ENCODE measurements around the gene IL15.

Gene IL15

GRCh38 chr4:141643557-141643956, 7.2 kb downstream of the IL15 start:
- H3K4me3 ChIP-seq (ENCODE audit: low read length) = no peak overlapping the region
- no peak for DNase-seq (ENCODE audit: low read depth, low spot score)

DNA sequence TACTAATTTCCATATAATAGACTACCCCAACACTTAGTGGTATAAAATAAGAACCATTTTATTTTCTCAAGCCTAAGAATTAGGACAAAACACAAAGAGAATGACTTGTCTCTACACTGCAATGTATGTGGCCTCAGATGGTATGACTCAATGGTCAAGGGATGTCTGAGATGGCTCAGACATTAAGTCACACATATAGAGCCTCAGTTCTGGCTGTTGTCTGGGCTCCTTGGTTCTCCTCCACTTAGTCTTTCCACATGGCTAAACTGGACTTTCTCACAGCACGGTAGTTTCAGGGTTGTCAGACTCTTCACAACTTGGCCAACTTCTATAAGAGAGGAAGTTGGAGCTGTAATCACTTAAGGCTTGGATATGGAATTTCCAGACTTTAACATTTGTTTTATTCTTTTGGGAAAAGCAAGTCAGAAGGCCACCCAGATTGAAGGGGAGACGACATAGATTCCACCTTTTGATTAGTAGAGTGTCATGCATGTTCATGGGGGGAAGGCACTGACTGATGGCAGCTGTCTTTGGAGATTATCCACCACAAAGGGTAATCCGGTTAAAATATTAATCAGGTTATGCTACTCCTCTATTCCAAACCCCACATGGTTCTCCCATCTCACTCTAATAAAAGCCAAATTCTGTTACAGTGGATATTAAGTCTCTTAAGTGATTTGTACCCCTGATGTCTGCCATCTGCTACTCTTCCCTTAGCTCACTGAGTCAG, 9.4 kb downstream of the IL15 start:
- no peak overlapping the region for H3K4me3 ChIP-seq (ENCODE audit: low read length)
- no peak for DNase-seq (ENCODE audit: low read depth, low spot score)

GRCh38 chr4:141646969-141647368, 10.6 kb downstream of the IL15 start:
- no peak overlapping the region for H3K4me3 ChIP-seq (ENCODE audit: low read length)
- DNase-seq (ENCODE audit: low read depth, low spot score) = no peak

GRCh38 chr4:141647966-141648365, 11.6 kb downstream of the IL15 start:
- DNase-seq (ENCODE audit: low read depth, low spot score) = no peak
- H3K4me3 ChIP-seq (ENCODE audit: low read length) = no peak overlapping the region

DNA sequence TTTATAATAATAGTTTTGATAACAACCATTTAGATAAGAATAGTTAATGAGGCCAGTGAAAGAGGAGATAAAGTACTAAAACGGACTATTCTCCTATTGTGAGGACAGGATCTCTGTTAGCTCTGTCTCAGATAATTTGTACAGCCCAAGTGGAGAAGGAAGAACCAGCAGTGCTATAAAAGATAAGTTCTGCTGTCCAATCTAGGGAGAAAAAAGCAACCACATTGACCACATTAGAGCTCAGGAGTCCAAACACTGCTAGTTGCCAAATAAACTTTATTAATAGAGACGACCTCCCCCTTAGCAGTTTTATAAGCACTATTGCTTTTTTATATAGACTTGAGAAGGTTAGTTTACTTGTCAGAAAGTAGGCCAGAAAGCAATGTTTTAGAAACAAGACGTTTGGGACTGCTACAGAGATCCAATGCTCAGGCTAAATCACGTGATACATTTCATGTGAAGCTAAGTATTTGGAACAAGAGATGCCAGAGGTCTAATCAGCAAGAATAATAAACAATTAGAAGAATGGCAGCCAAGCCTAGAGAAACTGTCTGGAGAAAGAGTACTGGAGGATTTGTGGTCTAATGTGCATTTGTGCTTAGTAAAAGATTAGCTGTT, 15.9 kb downstream of the IL15 start:
- H3K4me3 ChIP-seq (ENCODE audit: low read length) = no peak overlapping the region
- DNase-seq (ENCODE audit: low read depth, low spot score) = no peak

DNA sequence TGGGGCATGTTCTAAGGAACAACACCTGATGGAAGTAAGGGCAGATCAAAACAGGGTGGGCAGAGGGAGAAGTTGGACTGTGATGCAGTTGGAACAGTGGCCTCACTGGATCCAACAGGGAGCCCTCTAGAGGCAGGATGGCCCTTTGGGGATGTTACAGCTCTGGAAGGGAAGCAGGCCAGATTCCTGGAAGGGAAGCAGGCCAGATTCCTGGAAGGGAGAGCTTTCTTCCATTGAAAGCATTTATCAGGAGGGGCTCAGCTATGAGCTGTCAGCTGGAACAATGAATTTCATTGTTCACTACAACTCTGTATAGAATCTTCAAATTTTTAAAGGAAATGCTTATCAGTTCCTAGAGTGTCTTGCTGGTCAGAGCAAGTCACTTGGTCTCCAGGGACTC, 17.7 kb downstream of the IL15 start:
- no peak overlapping the region for H3K4me3 ChIP-seq (ENCODE audit: low read length)
- no peak for DNase-seq (ENCODE audit: low read depth, low spot score)

- DNase-seq (ENCODE audit: low read depth, low spot score) = no peak
- H3K4me3 ChIP-seq (ENCODE audit: low read length) = no peak overlapping the region
These were observed 19.6 kb downstream of the IL15 start for GRCh38 chr4:141656031-141656430.

DNA sequence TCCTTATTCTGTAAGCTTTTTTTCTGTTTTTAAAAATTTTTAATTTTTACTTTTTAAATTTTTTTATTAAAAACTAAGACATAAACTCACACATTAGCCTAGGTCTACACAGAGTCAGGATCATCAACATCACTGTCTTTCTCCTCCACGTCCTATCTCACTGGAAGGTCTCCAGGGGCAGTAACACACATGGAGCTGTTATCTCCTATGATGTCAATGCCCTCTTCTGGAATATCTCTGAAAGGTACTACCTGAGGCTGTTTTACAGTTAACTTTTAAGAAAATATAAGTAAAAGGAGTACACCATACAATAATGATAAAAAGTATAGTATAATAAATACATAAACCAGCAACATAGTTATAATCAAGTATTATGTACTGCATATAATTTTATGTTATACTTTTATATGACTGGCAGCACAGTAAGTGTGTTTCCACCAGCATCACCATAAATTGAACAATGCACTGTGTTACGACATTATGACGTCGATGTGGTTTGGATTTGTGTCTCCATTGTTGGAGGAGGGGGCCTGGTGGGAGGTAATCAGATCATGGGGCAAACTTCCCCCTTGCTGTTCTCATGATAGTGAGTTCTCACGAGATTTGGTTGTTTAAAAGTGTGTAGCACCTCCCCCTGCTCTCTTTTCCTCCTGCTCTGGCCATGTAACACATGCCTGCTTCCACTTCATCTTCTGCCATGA, 21.3 kb downstream of the IL15 start:
- H3K4me3 ChIP-seq (ENCODE audit: low read length) = no peak overlapping the region
- DNase-seq (ENCODE audit: low read depth, low spot score) = no peak

- no peak overlapping the region for H3K4me3 ChIP-seq (ENCODE audit: low read length)
These were observed 21.9 kb downstream of the IL15 start for GRCh38 chr4:141658309-141658708.

DNA sequence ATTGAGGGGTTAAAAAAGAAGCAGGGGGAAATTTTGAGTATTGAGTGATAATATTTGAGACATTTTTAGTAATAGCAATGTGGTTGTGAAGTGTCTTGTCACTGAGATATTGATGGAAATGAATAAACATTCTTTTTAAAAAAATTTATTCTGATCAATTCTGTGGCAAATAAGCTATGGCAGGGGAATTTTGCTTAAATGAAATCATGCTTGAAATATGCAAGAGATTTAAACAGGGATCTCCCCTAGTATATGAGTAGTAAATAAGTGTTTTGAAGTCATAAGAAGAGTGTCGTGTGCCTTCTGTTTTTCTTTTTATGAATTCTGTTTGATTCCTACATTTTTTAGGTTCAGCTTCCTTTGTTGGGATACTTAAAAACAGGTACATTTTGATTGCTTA, 23.2 kb downstream of the IL15 start:
- no peak overlapping the region for H3K4me3 ChIP-seq (ENCODE audit: low read length)
- no peak for DNase-seq (ENCODE audit: low read depth, low spot score)

More at GRCh38 chr4:141658309-141658708, 21.9 kb downstream of the IL15 start:
- no peak for DNase-seq (ENCODE audit: low read depth, low spot score)

DNA sequence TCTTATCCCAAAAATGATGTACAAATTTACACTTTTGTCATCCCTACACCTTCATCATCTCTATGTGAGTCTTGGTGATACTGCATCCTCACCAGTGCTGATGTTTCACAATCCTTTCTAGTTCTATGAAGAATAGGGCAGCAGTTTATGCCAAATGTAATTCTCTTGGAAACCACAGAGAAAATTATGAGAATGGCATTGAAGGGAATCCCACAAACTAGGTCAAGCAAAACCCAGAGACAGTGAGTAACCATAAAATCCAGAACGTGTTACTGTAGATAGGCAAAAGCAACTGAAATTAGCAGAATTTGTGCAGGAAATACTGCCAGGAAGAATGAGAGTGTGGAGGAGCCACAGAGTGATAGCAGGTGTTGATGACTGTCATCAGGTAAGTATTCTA, 24.5 kb downstream of the IL15 start:
- DNase-seq (ENCODE audit: low read depth, low spot score) = no peak
- no peak overlapping the region for H3K4me3 ChIP-seq (ENCODE audit: low read length)

DNA sequence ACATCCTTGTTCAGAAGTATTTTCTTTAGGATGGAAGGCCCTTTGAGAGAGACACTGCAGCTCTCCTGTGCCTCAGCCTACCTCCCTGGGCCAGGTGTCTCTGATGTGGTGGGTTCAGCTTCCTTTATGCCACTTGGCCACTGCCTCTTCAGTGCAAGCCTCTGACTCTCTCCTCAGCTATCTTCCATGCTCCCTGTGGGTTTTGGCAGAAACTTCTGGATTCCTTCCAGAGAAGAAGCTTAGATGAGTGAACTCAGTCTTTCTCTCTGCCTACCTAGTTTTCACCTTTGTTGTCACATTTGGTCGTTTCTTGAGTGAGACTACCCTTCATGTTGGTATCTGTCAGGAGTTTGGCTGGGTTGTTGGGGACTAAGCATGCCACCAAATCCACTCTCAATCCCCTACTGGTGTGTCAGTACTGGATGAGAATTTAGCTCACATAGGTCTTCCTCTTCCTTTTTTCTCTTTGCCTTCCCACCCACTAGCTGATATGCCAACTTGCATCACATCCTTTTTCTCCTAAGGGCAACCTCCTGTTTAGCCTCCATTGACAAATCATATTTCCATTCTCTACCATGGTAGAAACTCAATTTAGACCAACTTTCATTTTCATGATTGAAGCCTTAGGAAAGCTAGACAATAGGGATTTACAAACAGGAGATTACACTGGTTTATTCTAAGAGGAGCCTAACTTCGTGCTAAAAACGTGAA, 32.0 kb downstream of the IL15 start:
- no peak for DNase-seq (ENCODE audit: low read depth, low spot score)
- no peak overlapping the region for H3K4me3 ChIP-seq (ENCODE audit: low read length)

DNA sequence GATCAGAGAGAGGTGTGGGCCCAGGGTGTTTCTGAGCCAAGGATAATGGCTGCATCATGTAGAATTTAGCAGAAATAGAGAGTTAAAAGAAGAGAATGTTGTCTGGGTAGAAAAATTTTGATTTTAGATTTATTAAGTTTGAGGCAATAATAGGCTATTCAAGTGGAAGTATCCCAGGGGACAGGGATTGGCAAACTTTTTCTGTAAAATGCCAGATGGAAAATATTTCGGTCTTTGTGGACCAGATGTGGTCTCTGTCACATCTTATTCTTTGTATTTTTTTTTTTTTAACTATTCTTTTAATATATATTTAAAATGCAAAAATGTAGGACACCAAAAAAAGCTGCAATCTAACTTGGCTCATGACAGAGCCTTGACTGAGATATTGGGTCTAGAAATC, 33.1 kb downstream of the IL15 start:
- DNase-seq (ENCODE audit: low read depth, low spot score) = no peak
- H3K4me3 ChIP-seq (ENCODE audit: low read length) = no peak overlapping the region

GRCh38 chr4:141675384-141675783, 39.0 kb downstream of the IL15 start:
- DNase-seq (ENCODE audit: low read depth, low spot score) = no peak
- H3K4me3 ChIP-seq (ENCODE audit: low read length) = no peak overlapping the region

GRCh38 chr4:141676087-141676670, 39.8 kb downstream of the IL15 start:
- H3K4me3 ChIP-seq (ENCODE audit: low read length) = no peak overlapping the region
- DNase-seq (ENCODE audit: low read depth, low spot score) = no peak

GRCh38 chr4:141680060-141680459, 43.7 kb downstream of the IL15 start:
- DNase-seq (ENCODE audit: low read depth, low spot score) = no peak
- H3K4me3 ChIP-seq (ENCODE audit: low read length) = no peak overlapping the region

GRCh38 chr4:141684785-141685184, 48.4 kb downstream of the IL15 start:
- DNase-seq (ENCODE audit: low read depth, low spot score) = no peak
- H3K4me3 ChIP-seq (ENCODE audit: low read length) = no peak overlapping the region

DNA sequence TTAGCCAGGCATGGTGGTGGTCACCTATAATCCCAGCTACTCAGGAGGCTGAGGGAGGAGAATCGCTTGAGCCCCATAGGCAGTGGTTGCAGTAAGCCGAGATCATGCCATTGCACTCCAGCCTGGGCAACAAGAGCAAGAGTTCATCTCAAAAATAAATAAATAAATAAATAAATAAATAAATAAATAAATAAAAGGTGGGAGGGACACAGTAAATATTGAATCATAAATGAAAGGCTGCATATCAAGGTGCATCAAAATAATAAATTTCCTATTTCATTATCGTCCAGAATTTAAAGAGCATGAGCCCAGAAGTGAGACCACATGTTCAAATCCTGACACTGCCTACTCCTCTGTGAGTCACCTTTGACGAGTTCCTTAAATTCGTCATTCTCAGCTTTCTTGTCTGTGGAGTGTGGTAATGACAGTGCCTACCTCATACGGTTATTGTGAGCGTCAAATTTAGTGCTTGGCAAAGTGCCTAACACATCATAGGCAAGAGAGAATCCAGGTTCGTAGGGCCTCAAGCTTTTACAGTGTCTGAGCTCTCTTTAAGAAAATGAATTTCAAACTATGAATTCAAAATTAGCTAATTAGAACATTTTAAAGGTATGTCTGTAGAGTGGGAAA, 49.9 kb downstream of the IL15 start:
- no peak for DNase-seq (ENCODE audit: low read depth, low spot score)
- no peak overlapping the region for H3K4me3 ChIP-seq (ENCODE audit: low read length)

- H3K4me3 ChIP-seq (ENCODE audit: low read length) = no peak overlapping the region
- DNase-seq (ENCODE audit: low read depth, low spot score) = no peak
These were observed 50.5 kb downstream of the IL15 start for GRCh38 chr4:141686879-141687278.

Data from Jurkat, Clone E6-1 (cell line).